Kidney capillary endothelial cell (primary cell): ENCODE results near the gene NSG1.
"Not testable (repeated sequence)": the region's sequence is repeated elsewhere in the genome, so short reads cannot be mapped to it uniquely, and the experiment has no call there.

Experiments used
- DNase-seq: peaks from one replicate; pipeline ENCODE4 v3.0.0-alpha.2; 2018; ENCODE audit warnings: low spot score

The NSG1 gene

DNA sequence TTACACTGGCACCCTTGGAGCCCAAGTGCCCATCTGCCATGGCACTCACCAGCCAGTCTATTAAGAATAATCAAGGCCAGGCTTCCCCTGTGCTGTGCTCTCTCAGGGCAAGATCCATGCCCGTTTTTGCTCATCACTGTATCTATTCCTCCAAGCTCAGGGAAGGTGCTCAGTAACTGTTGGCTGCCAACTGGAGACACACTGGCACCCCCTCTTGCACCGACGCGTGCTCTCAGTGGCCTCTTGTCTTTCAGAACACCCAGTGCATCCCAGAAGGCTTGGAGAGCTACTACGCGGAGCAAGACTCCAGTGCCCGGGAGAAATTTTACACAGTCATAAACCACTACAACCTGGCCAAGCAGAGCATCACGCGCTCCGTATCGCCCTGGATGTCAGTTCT is 30.1 kb downstream of the NSG1 start:
- no peak for DNase-seq

DNA sequence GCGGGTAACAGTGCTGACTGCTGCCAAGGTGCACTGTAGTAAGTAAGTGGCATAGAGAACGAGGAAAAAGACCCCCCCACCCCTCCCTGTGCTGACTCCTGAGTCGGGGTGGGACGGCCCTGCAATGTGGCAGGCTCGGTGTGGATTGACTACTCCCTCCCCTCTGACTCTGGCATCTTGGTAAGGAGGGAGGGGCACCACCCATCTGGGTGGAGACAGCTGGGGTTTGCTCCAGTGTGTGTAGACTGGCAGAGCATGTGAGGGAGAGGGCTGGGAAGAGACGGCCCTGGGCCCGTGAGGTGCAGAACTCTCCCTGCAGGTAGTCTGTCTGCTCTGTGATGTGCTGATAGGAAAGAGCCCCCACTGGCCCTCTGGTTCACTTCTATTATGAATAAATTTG is 31.0 kb downstream of the NSG1 start:
- DNase-seq: no peak

DNA sequence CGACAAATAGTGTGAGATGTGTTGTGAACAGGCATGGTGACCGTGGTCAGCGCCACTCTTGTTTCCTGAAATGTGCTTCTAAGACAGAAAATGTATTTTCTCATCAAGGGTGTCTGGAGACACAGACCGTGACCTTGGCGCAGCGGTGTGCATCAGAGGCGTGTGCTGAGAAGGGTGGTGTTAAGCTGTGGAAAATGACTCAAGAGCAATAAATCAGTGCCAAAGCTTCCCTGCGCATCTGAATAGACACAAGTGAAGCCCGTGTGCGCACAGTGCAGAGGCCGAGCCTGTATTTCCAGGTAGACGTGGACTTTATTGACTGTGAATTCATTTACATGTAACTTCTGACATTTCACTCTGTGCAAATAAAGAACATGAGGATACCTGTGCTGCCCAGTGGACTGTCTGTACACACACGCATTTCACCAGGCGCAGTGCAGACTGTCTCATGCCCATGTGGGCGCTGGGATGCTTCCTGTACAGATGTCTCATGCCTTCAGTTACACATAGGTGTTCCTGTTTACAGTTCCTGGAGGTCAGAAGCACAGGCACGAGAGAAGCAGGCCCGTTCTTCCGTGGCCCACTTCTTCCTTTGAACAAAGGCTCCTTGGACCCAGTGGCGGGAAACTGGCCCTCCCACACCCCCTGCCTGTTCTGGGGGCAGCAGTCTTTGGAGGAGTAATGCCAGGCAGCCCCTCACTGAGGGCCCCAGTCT is 31.9 kb downstream of the NSG1 start:
- DNase-seq: no peak

DNA sequence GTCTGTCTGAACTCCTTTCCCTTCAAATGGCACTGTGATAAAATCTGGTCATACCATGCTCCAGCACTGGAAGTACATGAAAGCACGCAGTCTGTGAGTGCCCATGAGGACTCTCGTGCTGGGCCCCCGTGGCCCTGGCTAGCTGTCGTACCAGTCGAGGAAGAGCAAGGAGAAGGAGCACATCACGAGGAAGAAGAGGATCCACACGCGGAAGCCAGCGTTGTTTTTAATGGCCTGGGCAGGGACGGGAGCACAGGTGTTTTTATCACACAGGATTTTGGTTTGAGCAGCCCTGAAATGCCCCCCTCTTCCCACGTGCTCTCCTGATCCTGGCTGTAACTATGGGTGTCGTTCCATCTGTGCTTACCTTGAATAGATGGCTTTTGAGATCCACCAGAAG is 33.0 kb downstream of the NSG1 start:
- no peak for DNase-seq

DNA sequence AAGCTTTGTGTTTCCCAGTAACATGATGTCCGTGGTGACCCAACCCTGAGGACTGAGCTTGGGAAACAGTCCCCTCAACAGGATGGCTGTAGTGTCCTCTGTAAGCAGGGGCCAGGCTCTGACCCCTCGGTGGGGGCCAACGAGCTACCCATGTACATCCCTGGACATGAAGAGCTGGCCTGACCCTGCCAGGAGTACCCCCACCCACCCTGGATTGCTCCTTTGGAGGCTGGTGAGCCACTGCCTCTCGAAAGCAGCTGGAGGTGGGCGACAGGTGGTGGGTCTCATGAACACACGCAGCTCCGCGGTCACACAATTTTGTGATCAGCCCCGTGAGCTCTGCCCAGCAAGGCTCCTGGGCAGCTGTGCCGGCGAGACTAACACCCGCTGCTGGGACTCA is 33.5 kb downstream of the NSG1 start:
- no peak for DNase-seq

DNA sequence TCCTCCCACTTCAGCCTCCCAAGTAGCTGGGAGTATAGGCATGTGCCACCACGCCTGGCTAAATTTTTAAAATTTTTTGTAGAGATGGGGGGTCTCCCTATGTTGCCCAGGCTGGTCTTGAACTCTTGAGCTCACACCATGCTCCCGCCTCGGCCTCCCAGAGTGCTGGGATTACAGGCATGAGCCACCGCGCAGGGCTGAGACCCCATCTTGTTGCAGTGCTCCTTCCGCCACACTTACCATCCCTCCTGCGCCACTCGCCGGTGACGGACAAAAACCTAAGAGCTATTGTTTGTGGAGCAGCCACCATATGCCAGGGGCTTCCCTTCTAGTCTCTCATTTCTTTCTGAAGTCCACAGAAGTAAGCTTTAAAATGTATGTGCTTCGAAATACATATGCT is 34.5 kb downstream of the NSG1 start:
- DNase-seq: no peak

DNA sequence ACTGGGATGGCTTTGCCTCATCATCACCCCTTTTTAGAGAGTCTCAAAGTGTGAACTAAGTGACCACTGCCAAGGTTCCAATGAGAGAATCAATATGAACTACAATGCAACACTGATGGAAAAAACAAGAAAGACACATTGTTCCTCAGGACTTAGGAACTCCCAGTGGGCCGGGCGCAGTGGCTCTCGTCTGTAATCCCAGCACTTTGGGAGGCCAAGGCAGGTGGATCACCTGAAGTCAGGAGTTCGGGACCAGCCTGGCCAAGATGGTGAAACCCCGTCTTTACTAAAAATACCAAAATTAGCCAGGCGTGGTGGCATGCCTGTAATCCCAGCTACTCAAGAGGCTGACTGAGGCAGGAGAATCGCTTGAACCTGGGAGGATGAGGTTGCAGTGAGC is 35.2 kb downstream of the NSG1 start:
- DNase-seq: not testable (repeated sequence)

DNA sequence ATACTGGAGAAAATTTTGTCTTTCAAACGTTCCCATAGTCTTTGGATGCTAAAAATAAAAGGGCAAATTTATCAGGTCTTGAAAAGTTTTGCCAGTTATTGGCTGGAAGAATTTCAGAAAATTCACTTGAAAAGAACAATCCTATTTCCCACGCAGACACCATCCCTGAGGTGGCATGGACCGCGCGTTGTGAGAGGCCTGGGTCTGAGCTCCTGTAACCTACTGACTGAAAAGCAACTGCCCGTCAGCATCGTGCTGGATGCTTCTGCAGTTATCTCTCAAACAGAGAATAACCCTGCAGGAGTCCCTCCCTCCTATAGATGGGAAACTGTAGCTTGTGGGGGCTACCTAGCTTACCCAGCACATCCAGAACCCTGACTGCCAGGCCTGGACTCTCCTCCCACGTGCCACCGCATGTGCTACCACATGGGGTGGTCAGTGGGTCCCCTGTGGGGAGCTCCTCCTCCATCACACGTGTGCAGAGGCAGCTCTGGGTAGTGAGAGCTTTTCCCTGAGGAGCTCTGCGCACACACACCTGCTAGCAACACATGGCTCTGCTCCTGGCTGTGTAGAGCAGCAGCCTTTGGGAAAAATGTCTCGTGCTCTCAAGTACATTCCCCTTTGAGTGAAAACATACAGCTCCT is 36.1 kb downstream of the NSG1 start:
- DNase-seq: no peak

DNA sequence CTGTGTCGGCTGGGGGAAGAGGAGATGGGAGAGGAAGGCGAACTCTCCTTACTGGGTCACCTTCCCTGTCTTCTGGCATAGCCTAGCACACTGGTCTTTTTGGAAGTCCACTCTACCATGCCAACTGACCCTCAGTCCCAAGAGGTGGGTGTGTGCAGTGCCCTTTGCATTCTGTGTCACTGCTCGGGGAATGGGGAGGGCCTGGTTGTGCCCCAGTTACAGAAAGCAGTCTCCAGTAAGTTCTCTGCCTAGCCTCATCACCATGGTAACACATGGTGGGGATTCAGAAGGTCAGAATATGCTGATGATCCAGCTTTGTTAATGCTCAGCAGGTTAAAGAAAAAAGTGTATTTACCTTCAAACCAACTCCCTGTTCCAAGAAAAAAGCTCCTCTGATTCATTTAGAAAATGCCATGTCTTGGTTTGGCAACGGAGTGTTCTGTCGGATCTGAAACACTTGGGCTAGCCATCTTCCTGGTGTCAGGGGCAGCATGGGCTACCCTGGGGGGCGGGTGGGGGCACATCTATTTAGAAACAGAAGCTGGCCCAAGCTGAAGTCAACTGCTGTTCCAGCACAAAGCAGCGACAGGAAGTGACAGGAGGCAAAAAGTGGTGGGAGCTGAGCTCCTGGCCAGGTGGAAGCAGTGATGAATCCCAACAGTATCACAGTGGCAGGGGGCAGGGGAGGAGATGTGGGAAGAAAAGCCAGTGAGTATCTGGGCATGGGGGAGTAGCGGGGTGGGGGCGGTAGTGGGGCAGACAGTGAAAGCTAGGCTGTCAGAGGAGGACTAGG is 37.0 kb downstream of the NSG1 start:
- no peak for DNase-seq

DNA sequence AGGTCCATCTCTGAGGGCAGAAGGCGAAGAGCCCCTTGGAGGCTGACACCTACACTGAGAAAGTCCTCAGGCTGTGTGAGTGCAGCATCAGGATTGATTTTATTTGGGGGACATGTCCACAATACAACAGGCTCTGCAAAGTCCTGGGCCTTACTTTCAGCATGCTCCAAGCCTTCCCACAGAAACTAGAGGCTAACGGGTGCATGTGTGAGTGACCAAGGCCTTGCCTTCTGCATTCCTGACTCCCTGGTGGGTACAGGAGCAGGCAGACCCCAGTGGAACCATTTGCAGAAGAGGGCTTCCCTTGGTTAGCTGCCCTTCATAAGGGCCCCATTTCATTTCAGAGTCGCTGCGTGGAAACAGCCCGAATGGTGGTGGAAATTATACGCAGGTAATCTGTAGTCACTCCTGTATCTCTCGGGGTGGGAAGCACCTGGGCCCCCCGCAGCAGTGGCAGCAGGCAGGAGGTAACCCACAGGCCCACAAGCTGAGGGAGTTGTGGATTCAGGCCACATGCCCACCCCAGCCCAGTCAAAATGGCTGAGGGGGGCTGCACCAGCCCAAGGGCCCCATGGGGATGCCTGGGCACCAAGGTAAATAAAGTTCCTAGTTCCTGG is 37.7 kb downstream of the NSG1 start:
- no peak for DNase-seq

DNA sequence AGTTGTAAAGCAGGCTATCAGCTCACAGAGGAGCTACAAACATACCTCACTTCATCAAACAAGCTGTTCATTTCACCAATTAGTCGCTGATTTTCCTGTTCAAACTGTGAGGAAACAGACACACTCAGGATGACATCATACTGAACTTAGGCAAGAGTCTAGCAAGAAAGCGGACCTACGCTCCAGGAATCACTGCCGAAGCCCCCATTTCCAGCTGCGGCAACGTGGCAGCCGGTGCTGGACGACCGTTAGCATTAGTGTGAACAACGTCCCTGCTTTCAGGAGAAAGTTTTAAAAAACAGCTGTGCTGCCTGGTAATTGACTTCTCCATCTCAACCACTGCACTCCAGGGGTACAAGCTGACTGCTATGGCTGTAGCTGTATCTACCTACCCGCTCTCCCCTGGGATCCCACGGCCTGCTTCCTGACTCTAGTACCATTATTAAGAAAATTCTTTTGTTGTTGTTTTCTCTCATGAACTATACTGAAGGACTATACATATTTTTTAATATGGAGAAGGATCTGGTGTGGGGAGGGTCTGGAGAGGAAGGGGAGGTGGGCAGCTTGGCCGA is 38.3 kb downstream of the NSG1 start:
- no peak for DNase-seq

DNA sequence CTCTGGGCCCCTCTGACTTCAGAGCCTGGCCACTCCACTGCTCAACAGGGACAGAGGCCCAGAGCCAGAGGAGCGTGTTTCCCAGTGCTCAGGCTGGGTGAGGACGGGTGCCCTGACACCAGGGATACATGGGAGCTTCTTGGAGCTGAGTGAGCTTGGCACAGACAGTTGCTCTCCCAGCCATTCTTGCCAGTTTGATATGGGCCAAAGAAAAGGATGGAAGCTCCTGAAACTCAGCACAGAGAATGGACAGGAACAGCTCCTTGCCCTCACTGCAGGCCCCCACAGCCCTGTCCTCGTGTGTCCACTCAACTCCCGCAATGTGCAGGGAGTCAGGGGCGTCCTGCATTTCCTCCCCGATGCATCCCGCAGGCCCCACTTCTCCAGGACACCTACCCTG is 38.8 kb downstream of the NSG1 start:
- DNase-seq: no peak

DNA sequence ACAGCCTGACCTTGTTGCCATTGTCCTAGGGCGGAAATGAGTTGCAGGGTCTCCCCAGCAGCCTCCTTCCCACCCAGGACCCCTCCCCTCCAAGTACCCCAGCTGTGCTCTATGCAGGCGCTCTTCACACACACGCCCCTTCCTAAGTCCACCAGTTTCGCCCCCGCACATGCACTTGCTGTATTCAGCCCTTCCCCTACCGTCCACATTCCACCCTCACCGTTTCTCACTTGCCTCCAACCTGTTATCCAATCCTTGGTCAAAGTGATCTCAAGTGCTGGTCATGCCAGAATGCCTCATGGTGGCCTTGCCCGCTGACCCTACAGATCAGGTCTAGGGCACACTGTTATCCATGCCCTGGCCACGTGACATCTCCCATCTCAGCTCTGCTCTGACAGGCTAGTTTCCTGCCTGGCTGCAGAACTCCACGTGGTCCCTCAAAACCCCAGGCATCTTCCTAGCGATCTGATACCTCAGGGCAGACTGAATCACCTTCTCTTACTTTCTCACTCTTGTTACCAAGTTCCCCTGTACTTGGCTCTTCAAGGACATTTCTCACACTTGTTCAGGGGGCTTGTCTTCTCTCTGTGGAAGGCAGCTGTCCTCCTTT is 39.7 kb downstream of the NSG1 start:
- no peak for DNase-seq

DNA sequence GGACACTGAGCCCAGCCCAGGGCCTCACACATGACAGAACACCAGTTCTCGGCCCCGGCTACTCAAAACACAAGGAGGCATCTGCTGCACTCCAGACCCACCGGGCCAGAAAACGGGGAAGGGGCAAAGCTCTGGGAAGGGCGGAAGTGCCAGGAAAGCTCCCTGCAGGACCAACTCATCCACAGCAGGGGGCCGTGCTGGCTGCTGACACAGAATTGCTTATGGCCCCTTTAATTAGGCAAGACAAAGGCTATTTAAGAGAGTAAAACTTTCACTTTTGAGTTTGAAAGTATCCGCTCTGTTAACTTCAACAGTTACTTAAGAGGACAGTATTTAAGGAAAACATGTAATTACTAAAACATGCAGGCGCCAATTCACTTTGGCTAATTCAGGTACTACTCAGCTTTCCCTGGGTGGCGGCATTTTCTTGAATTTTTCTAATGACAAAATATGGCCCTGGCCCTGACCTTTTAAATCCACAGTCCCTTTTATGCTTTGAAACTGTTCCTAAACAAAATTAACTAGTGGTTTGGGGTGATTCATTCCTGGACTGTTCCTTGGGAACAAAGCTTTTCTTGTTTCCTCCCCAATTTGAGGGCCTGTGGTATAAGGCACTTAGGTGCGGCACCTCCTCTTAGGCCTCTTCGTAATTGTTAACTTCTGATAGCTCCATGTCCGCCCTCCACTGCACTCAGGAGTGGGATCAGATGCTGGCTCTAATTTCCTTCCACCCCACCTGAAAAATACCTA is 40.4 kb downstream of the NSG1 start:
- DNase-seq: no peak

DNA sequence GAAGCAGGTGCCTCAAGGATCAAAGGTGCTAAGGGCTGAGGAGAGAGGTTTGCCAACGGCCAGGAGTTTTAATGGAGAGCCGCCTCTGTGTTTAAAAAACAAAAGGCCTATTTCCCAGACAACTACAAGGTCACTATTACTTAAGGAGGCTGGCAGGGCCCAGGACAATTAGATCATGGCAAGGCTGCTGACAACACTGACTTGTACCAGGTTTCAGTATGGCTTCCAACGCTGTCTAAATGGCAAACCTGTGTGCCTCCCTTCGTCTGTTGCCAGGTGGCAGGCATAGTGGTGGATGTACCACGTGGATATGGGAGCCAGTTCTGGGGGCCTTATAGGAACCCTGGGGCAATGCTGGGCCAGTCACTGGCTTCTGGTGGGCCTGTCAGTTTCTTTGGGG is 41.0 kb downstream of the NSG1 start:
- DNase-seq: no peak

DNA sequence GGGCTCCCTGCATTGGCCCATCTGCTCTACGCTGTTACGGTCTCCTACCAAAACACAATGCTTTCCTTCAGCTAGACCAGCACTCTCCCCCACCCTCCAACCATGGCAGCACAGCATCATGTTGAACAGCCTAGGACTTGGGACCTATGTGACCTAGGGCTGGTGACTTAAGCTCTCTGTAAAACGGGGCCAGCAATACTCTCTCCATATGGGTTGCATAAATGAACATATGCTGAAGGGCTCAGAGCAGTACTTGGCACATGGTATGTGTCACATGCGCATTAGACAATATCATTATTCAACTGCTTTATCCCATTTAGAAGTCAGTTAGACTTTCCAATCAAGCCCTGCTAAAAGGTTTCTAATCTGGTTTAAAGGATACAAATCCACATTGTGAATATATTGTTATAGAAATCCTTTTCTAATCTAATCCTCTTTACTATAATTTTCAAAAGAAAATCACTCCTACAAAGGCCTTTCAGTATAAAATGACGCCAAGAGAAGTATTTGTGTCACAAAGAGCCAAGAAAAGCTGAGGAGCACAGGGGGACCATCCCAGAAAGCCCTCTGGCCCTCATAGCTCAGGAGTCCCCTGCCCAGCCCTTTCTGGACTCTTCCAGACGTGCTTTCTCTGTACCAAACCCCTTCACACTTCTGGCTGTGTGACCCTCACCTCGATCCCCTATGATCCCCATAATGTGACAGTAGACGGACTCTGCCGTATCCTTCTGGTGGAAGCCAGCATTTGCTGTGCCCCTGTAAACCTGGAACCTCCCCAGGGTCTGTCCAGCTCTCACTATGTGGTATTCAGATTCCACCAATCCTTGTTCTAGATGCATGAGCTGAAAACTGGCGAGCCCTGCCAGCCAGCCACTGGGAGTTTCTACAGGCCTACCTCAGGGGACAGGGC is 42.3 kb downstream of the NSG1 start:
- DNase-seq: no peak

DNA sequence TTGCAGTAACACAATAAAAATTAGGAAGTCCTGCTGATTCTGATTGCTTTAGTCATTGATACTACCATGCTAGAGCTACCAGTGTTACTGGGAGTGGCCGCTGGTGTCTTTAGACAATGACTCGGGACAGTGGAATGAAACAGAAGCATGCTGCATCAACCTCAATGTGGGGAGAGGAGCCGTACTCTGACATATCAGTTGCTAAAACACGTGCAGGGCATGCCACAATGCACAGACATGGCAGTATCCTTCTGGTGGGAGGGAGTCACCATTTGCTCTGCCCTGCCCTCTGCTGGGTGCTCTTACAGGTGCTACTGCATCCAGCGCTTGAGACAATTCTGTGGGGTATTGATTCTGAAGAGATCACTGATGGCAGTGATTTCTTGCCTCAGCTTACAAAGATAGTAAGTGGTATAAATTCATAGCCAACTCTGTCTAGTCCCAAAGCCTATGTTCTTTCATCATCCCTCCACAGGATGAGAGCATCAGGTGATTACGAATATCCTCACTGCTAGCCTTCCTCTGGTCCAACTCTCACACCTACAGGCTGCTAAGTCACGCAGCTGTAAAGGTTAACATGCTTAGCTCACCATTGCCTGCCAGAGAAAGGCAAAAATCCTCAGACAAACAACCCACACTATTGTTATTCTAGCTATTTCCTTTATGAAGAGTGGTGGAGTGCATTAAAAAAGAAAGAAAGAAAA is 43.7 kb downstream of the NSG1 start:
- peak; percentile 65 for DNase-seq

DNA sequence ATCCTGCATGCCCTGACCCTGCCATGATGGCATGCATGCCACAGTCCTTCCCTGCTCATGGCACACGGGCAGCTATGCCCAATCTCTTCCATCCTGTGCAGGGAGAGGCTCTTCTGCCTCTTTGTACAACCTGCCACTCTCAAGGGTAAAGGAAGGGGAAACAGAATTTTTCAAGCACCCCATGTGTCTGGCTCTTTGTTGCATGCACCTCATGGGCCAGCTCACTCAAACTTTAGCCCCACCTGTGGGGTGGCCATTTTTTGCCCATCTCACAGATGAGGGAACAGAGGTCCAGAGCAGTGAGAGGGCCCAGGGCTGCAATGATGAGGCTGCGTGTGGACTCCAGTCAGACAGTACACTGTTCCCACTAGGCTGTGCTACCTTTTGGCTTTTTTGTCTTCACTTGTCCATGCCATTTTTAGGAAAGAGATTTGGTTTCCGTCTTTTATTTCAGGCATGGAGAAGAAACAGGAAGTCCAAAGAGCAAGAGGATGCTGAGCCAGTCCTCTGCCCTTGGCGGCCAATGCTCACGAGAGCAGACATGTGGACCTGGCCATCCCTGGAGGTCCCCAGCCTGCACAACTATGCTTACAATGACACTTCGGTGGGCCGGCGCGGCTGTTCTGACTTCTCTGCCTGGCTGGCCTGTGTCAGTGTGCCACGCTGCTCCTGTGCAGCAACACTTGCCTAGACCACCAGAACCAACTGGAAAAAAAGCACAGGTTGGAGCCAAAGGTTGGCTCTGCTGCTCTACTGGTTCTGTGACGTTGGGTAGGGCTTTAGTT is 45.6 kb downstream of the NSG1 start:
- DNase-seq: no peak

DNA sequence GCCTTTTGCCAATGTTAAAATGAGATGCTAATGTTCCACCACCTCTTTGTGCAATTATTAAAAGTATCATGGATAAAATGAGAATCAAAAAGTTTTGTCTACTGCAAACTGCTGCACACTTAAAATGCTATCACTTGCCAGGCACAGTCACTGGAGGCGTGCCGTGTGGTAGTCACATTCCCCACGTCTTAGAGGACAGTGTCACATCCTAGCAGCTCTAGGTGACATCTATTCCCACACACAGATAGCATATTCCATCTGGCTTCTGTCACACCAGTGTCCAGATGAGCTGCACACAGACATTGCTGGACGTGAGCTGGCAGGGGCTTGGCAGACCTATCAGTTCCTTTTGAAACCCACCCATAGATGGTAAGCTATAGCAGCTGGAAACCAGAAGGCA is 47.0 kb downstream of the NSG1 start:
- no peak for DNase-seq
